Keratinocyte (primary cell): ENCODE measurements around the gene LDAH. TPM values are rescaled to one million over a fixed set of nuclear protein-coding genes. Genes with fewer than 3 reads are reported as not detected.

Experiments
- DNase-seq: peaks from one replicate; pipeline ENCODE4 v3.0.0-alpha.2; 2011; ENCODE audit warnings: low read depth, missing footprints, low spot score
- FAIRE-seq: peaks from 2 replicates; lab custom pipeline; 2011; peaks lifted over from hg19 to GRCh38; lab: Jason Lieb, UNC
- H2AFZ ChIP-seq: 2 replicates; pipeline ENCODE4 v1.6.0; 2012; ENCODE audit warnings: low read length, control low read depth, inconsistent platforms; ENCODE audit not compliant: control insufficient read depth
- H3K27ac ChIP-seq: 2 replicates; pipeline ENCODE4 v1.5.1; 2011; ENCODE audit warnings: low read length; ENCODE audit not compliant: control insufficient read depth, insufficient read depth
- H3K27me3 ChIP-seq: 3 replicates; pipeline ENCODE4 v1.6.0; 2011; ENCODE audit warnings: low read length; ENCODE audit not compliant: control insufficient read depth, insufficient read depth; ENCODE audit errors: extremely low read depth
- H3K36me3 ChIP-seq, 2 experiments: 2 replicates in 1 of 2; 3 replicates in 1 of 2; pipeline ENCODE4 v1.5.1; 2011; ENCODE audit warnings: low read length in 2 of 2, mild to moderate bottlenecking in 1 of 2; ENCODE audit not compliant: control insufficient read depth in 2 of 2, insufficient read depth in 2 of 2; ENCODE audit errors: extremely low read depth in 1 of 2
- H3K4me1 ChIP-seq: 3 replicates; pipeline ENCODE4 v1.5.1; 2011; ENCODE audit warnings: low read length; ENCODE audit not compliant: control insufficient read depth, insufficient read depth; ENCODE audit errors: extremely low read depth
- H3K4me2 ChIP-seq: 3 replicates; pipeline ENCODE4 v1.6.0; 2011; ENCODE audit warnings: low read depth, low read length; ENCODE audit not compliant: control insufficient read depth, insufficient read depth; ENCODE audit errors: extremely low read depth
- H3K4me3 ChIP-seq, 3 experiments: fragments of 200-600 bp in 1 of 3; sonication (generic) in 1 of 3; 2 replicates in 2 of 3; 3 replicates in 1 of 3; pipeline ENCODE4 v1.5.1; 2011 to 2016; ENCODE audit warnings: low read length in 3 of 3, mild to moderate bottlenecking in 3 of 3, control low read depth in 2 of 3, inconsistent platforms in 1 of 3, low read depth in 1 of 3, mixed read lengths in 1 of 3, mixed run types in 1 of 3, moderate library complexity in 1 of 3; ENCODE audit not compliant: control insufficient read depth in 2 of 3, insufficient read depth in 2 of 3; ENCODE audit errors: extremely low read depth in 1 of 3
- H3K79me2 ChIP-seq: 2 replicates; pipeline ENCODE4 v1.6.0; 2012; ENCODE audit warnings: low read length; ENCODE audit not compliant: control insufficient read depth, insufficient read depth
- H3K9ac ChIP-seq: 3 replicates; pipeline ENCODE4 v1.6.0; 2011; ENCODE audit warnings: low read length; ENCODE audit not compliant: control insufficient read depth, insufficient read depth; ENCODE audit errors: extremely low read depth
- H3K9me1 ChIP-seq: 3 replicates; pipeline ENCODE4 v1.6.0; 2011; ENCODE audit warnings: low read length; ENCODE audit not compliant: control insufficient read depth, insufficient read depth; ENCODE audit errors: extremely low read depth
- H3K9me3 ChIP-seq: 2 replicates; pipeline ENCODE4 v1.5.1; 2012; ENCODE audit warnings: low read depth, low read length; ENCODE audit not compliant: control insufficient read depth
- H4K20me1 ChIP-seq: 3 replicates; pipeline ENCODE4 v1.6.0; 2011; ENCODE audit warnings: low read length; ENCODE audit not compliant: control insufficient read depth, insufficient read depth; ENCODE audit errors: extremely low read depth
- CTCF ChIP-seq, 3 experiments: IDR thresholded peaks in 1 of 3; conservative IDR thresholded peaks in 1 of 3; optimal IDR thresholded peaks in 1 of 3; 2 replicates in 2 of 3; 3 replicates in 1 of 3; pipeline versions ENCODE3 to v1.5.1; 2011; ENCODE audit warnings: low read length in 3 of 3, mild to moderate bottlenecking in 3 of 3, moderate library complexity in 2 of 3, control low read depth in 1 of 3, inconsistent platforms in 1 of 3; ENCODE audit not compliant: insufficient read depth in 2 of 3; ENCODE audit errors: extremely low read depth in 1 of 3
- EZH2 ChIP-seq: IDR thresholded peaks from one replicate; pipeline ENCODE4 v1.6.1; 2012; ENCODE audit warnings: inconsistent platforms, mild to moderate bottlenecking, low read length, moderate library complexity
- dilution Hi-C: fragments of 300-500 bp; cut with MboI; formaldehyde crosslinking; loops from one replicate; pipeline ENCODE4 v1.7.0; 2020; ENCODE audit warnings: low sequenced_read_pairs; ENCODE audit not compliant: extremely low pct_ligation_motif_present
- polyA plus RNA-seq, 5 experiments: library from polyadenylated mRNA; depleted of rRNA in 3 of 5; stranded (reverse) in 3 of 5; stranded (forward) in 1 of 5; unstranded in 1 of 5; fragments of >200 nt; gene quantifications; 1 replicate in 1 of 5; 2 replicates in 3 of 5; 3 replicates in 1 of 5; pipeline versions ENCODE4 v1.2.1 to v1.2.3, GENCODE V29; 2011 to 2012; ENCODE audit warnings: missing spikeins in 2 of 5, low read depth in 1 of 5, low replicate concordance in 1 of 5

Gene LDAH
- polyA plus RNA-seq, 1 donor (not counting 4 experiments of a cell fraction or from before 2014, with no cell fraction given), result 22.7 TPM

GRCh38 chr2:20752293-20752692, 70.6 kb downstream of the LDAH start:
- Histone ChIP-seq H3K9ac (no peak overlapping the region), H3K79me2 (no peaks in the 10 kb centered on the region), H3K27me3 (no peaks in the 10 kb centered on the region), H3K9me1 (no peaks in the 10 kb centered on the region), H3K4me2 (no peak overlapping the region), H2AFZ (no peak overlapping the region), H3K4me1 (no peaks in the 10 kb centered on the region), H3K4me3 (no peak overlapping the region), H4K20me1 (no peaks in the 10 kb centered on the region), H3K27ac (no peak overlapping the region), H3K9me3 (no peaks in the 10 kb centered on the region), H3K36me3 (no peaks in the 10 kb centered on the region)
- dilution Hi-C loops, result no loop called here
- no peak for FAIRE-seq
- no peak for DNase-seq
- TF ChIP-seq CTCF (optimal IDR thresholded peaks at IDR 0.05 in 1 of 3, IDR thresholded peaks at IDR 0.05 in 1 of 3, conservative IDR thresholded peaks at IDR 0.05 in 1 of 3; ENCODE audit: extremely low read depth in 1 of 3, insufficient read depth in 2 of 3, low read length in 3 of 3) (no peak), EZH2 (no peak)

GRCh38 chr2:20747317-20747716, 75.6 kb downstream of the LDAH start:
- H3K9me1 ChIP-seq, result no peaks in the 10 kb centered on the region
- H3K27ac ChIP-seq, result no peak overlapping the region
- DNase-seq, result no peak
- no peak overlapping the region for H3K4me2 ChIP-seq
- H3K36me3 ChIP-seq, result no peaks in the 10 kb centered on the region
- H3K9ac ChIP-seq, result no peak overlapping the region
- no peaks in the 10 kb centered on the region for H3K79me2 ChIP-seq
- H2AFZ ChIP-seq, result no peak overlapping the region
- no peaks in the 10 kb centered on the region for H3K4me1 ChIP-seq
- FAIRE-seq, result no peak
- H4K20me1 ChIP-seq, result no peaks in the 10 kb centered on the region
- dilution Hi-C loops, result no loop called here
- H3K27me3 ChIP-seq, result no peaks in the 10 kb centered on the region
- no peaks in the 10 kb centered on the region for H3K9me3 ChIP-seq
- H3K4me3 ChIP-seq, result no peak overlapping the region
- TF ChIP-seq CTCF (optimal IDR thresholded peaks at IDR 0.05 in 1 of 3, IDR thresholded peaks at IDR 0.05 in 1 of 3, conservative IDR thresholded peaks at IDR 0.05 in 1 of 3; ENCODE audit: extremely low read depth in 1 of 3, insufficient read depth in 2 of 3, low read length in 3 of 3), result no peak
